NOMO-1 (cell line): Measurements from ENCODE around the gene AUTS2.

Source experiments
- DNase-seq, 2 experiments: peaks; one replicate each; lab custom pipeline; 2025; ENCODE audit not compliant: unreplicated experiment in 2 of 2; lab: John Stamatoyannopoulos, UW

Gene AUTS2

DNA sequence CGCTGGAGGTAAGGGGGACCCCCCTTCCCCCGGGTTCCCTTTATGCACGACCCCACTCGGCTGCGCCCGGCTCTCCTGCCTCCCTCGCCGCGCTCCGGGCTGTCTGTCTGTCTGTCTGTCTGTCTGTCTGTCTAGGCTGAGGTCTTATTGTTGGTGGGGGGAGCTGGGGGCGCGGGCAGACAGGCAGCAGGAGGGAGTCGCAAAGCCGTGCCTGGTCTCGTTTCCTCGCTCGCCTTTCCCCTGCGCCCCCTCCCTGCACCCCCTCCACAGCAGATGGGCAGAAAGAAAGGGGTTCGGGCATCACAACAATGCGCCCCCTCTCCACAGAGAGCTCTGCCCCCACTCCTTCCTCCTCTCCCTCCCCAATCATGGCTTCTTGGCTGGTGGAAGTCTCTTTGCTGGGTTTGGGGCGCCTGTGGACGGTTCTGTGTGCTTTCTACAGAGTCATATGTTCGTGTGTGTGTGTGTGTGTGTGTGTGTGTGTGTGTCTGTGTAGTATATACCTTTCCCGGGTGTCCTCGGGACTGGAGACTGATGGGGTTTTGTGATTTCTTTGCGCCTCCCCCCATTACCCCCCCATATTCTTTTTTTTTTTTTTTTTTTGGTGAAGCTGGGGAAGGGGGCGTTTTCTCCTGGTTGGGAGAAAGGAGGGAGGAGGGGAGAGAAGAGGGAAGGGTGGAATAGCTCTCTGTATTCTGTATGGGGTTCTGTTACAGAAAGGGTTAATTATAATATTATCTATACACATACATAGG, 1.9 kb downstream of the AUTS2 start:
- DNase-seq = no peak

DNA sequence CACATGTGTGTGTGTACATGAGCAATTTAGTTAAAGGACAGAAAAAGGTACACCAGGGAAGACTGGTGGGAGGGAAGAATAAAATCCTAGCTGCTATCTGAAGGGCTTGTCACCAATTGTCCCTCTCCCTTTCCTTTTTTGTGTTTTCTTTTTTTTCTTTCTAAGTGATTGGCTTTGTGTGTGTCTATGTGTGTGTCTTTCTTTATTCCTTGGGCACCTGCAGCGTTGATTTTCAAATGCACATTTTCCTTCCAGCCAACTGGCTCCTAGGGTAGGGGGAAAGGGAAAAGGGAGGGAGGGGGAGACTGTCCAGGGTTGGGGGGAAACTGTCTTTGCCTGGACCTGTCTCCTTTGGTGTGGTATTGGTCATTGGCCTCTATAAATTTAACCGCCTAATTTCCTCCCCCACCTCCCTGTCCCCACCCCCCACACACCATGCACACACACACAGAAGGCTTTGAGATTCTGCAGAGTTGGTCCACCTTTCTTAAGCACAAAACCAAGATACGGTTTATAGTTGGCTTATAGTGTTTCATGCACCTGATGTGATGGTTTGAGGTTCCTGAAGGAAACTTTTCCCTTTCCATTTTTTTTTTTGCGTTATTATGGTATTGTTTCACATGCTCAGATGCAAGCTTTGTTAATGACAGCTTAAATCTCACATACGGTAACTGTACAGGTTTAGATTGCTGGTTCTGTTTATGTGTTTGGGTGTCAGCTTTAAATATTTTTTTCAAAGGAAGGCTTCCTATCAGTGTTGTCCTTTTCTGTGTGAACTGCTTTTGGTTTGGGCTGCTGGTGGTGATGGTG, 2.6 kb downstream of the AUTS2 start:
- DNase-seq = no peak

GRCh38 chr7:69602522-69602921, 4.2 kb downstream of the AUTS2 start:
- no peak for DNase-seq

DNA sequence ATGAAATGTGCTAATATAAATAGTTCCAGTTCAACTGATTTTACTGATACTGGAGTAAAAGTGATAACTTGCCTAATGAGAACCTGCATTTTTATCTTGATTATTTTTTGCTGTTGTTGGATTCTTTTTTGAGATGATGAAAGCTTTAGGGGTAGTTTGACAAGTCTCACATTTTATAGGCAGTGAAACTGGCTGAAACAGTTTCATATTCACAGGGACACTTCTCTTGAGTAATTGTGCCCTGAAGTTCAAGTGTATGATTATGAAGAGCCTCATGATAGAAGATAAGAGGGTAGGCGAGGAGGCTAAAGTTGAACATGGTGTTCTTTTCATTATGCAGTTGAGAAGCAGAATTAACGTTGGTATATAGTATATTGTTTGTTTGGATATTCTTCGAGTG, 5.1 kb downstream of the AUTS2 start:
- no peak for DNase-seq

- no peak for DNase-seq
These were observed 5.7 kb downstream of the AUTS2 start for GRCh38 chr7:69603937-69604494.

GRCh38 chr7:69605070-69605469, 6.8 kb downstream of the AUTS2 start:
- DNase-seq = no peak

DNA sequence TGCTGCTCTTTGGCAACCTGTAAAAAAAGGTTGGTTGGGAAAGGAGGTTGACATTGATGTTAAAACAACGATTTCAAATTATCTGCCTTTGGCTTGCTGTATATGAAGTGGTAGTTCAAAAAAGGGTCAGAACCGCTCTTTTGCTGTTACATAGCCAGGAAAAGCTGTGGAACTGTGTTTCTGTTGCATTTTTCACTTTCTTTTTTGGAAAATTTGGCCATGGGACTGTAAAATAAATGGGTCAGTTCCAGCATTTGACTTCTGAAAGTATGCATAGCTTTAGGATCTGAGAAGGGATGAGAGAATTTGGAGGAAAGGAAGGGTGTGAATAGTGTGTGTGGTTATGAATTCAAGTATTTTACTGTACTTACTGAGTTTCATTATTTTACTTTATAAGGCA, 7.3 kb downstream of the AUTS2 start:
- DNase-seq = no peak

DNA sequence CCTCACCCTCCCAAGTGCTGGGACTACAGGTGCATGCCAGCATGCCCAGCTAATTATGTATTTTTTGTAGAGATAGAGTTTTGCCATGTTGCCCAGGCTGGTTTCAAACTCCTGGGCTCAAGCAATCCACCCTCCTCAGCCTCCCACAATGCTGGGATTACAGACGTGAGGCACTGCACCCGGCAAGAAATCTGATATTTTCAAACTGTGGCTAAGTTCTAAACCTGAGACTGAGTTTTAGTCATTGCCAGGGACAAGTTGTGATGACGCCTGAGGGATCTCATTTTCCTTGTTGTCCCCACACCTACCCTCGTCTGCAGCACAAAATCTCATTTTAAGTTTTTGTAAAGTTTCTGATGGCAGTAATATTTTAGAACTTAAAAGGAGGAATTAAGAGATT, 9.8 kb downstream of the AUTS2 start:
- no peak for DNase-seq

GRCh38 chr7:69608878-69609277, 10.6 kb downstream of the AUTS2 start:
- no peak for DNase-seq

DNA sequence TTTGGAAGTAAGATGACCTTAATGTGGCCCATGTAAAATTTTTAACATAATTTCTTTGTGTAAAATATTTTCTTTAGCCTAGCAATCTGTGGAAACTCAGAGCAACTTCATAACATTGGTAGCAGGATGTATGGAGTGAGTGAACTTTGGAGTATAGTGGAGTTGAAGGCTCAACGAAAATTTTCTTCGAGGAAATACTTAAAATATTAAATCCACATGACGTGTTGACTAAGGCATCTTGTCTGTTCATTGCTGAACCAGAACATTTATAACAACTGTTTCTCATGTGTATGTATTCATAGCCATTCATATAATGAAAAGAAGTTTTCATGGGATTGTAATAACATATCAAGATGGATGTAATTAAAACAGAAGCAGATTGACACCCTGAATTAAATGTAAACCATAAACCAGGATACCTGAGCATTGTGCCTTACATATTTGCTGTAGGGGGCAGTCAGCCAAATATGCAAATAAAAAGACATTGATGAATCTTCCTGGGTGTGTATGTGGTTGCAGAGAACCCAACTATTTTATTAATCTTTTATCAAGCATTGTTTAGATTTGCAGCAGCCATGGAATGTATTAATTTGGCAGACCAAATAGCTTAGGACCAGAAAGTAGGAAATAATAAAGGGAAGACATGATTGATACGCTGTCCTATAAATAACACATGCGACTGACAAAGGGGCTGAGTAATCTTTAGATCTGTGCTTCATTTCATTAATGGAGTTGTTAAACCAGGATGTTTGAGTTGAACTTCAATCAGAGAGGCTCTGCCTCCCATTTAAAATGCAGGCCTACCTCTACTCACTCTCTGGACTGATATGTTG, 11.5 kb downstream of the AUTS2 start:
- no peak for DNase-seq

DNA sequence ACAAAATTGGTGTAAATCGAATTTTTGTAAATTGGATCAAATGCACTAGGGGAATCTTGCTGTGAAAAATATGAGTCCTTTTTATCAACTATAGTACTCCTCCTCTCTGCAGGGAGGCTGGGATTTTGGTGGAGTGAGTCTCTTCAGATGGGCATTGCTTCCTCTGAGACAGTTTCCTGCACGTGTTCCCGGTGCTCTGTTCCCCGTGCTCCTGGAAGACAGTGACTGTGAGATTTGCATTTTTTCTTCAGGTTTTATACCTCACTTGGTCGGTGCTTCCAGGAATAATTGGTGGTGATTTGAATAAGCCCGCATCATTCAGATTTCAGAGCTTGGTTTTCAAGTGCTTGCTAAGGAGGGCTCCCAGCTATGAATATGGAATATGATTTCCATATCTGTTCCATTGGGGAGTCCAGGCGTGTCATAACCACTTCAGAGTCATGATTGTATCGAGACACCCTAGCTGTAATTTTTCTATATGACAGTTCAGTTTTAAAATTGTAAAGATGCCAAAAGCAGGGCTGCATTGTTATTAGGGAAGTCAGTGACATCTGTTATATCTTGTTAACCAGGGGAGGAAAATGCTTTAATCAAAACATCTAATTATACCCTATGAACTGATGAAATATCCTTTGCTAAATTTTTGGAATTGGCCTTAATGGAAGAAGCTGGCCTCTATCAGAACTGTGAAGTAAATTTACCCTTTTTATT, 12.3 kb downstream of the AUTS2 start:
- no peak for DNase-seq

GRCh38 chr7:69612981-69613380, 14.7 kb downstream of the AUTS2 start:
- DNase-seq = no peak

GRCh38 chr7:69613846-69614245, 15.6 kb downstream of the AUTS2 start:
- no peak for DNase-seq

- no peak for DNase-seq
These were observed 17.4 kb downstream of the AUTS2 start for GRCh38 chr7:69615685-69616084.

DNA sequence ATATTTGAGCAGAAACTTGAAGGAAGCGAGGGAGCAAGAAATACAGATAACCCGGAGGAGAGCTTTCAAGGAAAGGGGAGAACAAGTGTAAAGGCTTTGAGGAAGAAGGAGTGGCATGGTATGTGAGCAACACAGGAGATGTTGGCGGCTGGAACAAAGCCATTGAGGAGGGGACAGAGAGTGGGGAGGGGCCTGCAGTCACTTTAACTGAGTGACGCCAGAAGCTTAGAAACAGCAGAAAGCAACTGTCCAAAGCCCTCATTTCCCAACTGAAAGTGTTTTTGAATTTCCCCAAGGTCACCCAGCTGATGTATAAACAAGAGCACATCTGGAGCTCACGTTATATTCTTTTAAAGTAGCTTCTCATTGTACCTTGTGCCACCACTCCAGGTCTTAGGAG, 19.1 kb downstream of the AUTS2 start:
- DNase-seq = no peak

DNA sequence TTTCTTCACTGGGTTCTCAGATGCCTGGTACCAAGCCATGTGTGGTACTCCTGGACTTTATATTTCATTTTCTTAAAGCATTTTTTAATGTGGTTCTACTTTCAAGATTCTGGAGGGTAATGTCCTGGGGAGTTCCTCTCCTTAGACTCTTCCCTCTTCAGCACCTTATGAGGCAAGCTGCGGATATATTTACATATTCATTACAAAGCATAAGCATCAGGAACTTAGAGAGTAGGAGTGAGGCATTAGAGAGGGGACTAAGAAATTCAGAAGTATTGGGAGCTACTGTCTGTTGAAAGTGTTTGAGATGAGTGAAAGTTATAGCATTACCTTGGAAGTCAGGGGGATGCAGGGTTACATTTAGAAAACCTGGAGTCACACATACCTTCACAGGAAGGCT, 20.8 kb downstream of the AUTS2 start:
- DNase-seq = no peak

GRCh38 chr7:69619635-69620034, 21.4 kb downstream of the AUTS2 start:
- DNase-seq = no peak

- DNase-seq = no peak
These were observed 21.8 kb downstream of the AUTS2 start for GRCh38 chr7:69620063-69620462.

DNA sequence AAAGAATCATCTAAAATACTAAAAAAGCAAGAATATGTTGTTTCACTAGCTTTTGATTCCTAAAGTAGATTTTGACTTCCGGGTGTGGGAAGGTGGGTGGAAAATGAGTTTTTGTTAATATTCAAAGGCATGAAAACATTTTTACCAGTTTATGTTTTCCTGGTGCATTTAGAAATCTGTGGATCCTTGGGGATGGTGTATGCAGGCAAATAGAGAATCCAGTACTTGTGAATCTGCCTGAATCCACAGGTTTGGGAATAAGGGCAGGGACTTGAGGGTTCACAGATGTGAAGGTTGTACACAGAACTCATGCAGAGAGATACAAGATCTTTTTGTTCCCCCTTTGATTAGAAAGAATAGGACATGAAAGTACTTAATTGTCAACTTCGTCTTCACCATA, 22.4 kb downstream of the AUTS2 start:
- DNase-seq = no peak

- DNase-seq = no peak
These were observed 23.9 kb downstream of the AUTS2 start for GRCh38 chr7:69622014-69622835.
